Colonic mucosa (tissue), 4 donors: ENCODE data around the gene PLPPR1. TPM values are rescaled to one million over a fixed set of nuclear protein-coding genes. Genes with fewer than 3 reads are reported as not detected.

Experiments used
- DNase-seq: peaks from one replicate; pipeline ENCODE4 v3.0.0-alpha.2; 2020
- H3K27ac ChIP-seq: fragments of 200-600 bp; one replicate; pipeline ENCODE4 v1.8.0; 2021
- H3K27me3 ChIP-seq: fragments of 200-600 bp; one replicate; pipeline ENCODE4 v1.8.0; 2021
- H3K36me3 ChIP-seq: fragments of 200-600 bp; one replicate; pipeline ENCODE4 v1.8.0; 2021
- H3K4me1 ChIP-seq: fragments of 200-600 bp; one replicate; pipeline ENCODE4 v1.8.0; 2021; ENCODE audit warnings: mild to moderate bottlenecking
- H3K4me3 ChIP-seq: fragments of 200-600 bp; one replicate; pipeline ENCODE4 v1.8.0; 2021
- H3K9ac ChIP-seq, 2 donors: one replicate each; pipeline ENCODE4 v1.7.0; 2013; ENCODE audit warnings: control low read depth in 2 of 2, low read depth in 2 of 2, low read length in 2 of 2
- H3K9me3 ChIP-seq: fragments of 200-600 bp; one replicate; pipeline ENCODE4 v1.8.0; 2021
- intact Hi-C: fragments of 100-400 bp; cut with DNase I; formaldehyde crosslinking; loops from one replicate; pipeline ENCODE4 v1.14.1; 2022
- total RNA-seq, 2 donors: library from RNA; stranded (reverse); fragmentation: NEBNext Ultra II Directional in 1 of 2; extraction: Animal tissue kit (Norgen Biotek cat#: 25700) in 1 of 2; gene quantifications; one replicate each; pipeline ENCODE4 v1.2.1, GENCODE V29; 2021
- TF ChIP-seq, protein P1 (sequence below): fragments of 200-600 bp; IDR thresholded peaks from one replicate; pipeline ENCODE4 v1.8.0; 2022; ENCODE audit warnings: antibody characterized with exemption, mild to moderate bottlenecking
- donor health status: healthy.
- donor health status: DM: no; HTN: no; CAD: no.
- donor health status: DM: no; HTN: no; CAD: no.

PLPPR1 gene
- total RNA-seq, 2 donors from 2014 or later, result 0.25 to 0.69 TPM

DNA sequence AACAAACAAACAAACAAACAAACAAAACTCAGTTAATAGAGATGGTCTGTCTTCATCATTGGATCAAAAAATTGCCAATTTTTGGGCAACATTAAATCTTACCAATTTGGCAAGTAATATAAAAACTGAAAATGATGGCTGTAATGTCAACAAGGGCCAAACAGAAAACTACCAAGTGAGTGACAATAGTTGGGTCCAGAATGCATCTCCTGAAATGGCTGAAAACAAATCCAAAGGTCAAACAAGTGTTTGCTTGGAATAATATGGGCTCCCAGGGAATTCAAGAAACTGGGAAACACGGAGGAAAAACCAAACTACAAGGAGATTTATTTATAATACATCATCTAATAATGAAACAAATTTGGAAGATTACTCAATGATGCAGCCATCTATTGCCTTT lies 331.2 kb downstream of the PLPPR1 start:
- H3K4me1 ChIP-seq, result no peaks in the 10 kb centered on the region
- no peak overlapping the region for H3K4me3 ChIP-seq
- no peaks in the 10 kb centered on the region for H3K36me3 ChIP-seq
- H3K9me3 ChIP-seq, result no peaks in the 10 kb centered on the region
- no peak overlapping the region for H3K9ac ChIP-seq
- intact Hi-C loops, result no loop called here
- no peaks in the 10 kb centered on the region for H3K27me3 ChIP-seq
- H3K27ac ChIP-seq, result no peak overlapping the region
- no peak for DNase-seq
- TF ChIP-seq, protein P1, sequence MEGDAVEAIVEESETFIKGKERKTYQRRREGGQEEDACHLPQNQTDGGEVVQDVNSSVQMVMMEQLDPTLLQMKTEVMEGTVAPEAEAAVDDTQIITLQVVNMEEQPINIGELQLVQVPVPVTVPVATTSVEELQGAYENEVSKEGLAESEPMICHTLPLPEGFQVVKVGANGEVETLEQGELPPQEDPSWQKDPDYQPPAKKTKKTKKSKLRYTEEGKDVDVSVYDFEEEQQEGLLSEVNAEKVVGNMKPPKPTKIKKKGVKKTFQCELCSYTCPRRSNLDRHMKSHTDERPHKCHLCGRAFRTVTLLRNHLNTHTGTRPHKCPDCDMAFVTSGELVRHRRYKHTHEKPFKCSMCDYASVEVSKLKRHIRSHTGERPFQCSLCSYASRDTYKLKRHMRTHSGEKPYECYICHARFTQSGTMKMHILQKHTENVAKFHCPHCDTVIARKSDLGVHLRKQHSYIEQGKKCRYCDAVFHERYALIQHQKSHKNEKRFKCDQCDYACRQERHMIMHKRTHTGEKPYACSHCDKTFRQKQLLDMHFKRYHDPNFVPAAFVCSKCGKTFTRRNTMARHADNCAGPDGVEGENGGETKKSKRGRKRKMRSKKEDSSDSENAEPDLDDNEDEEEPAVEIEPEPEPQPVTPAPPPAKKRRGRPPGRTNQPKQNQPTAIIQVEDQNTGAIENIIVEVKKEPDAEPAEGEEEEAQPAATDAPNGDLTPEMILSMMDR, result no peak

DNA sequence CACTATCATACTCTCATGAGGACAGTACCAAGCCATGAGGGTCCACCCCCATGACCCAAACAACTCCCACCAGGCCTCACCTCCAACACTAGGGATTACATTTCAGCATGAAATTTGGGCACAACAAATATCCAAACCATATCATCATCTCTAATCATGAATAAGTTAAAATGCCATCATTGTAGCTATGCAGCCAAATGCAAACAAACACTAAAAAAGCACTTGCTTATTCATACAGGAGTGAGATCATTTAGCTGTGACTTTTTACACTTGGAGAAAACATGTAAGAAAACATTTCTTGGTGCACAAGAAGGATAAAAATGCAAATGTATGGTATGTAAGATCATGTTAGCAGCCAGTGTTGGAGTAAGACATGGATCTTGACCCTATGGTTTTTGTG lies 332.1 kb downstream of the PLPPR1 start:
- no peak for DNase-seq
- Histone ChIP-seq H3K9ac (no peak overlapping the region), H3K27me3 (no peaks in the 10 kb centered on the region), H3K36me3 (no peaks in the 10 kb centered on the region), H3K9me3 (no peaks in the 10 kb centered on the region), H3K27ac (no peak overlapping the region), H3K4me3 (no peak overlapping the region), H3K4me1 (no peaks in the 10 kb centered on the region)
- intact Hi-C loops, result no loop called here
- TF ChIP-seq, protein P1, result no peak

DNA sequence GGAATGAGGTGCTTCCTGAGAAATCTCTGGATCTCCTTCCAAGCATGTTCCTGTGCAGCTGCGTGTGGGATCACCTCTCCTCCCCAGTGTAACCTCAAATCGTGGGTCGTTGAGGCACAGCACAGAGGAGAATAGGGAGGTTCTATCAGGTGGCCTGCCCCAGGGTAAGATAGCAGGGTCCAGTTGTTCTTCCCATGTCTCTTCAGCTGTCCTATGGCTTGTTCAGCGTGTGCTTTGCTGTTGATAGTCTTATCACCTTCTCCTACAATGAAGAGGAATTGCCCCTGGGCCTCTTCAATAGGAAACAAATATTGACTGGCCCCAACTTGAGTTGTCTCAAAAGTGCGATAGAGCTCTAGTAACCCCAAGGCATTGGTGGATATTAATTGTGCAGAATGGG lies 333.9 kb downstream of the PLPPR1 start:
- Histone ChIP-seq H3K27me3 (no peaks in the 10 kb centered on the region), H3K4me3 (no peak overlapping the region), H3K27ac (no peak overlapping the region), H3K36me3 (no peaks in the 10 kb centered on the region), H3K9me3 (no peaks in the 10 kb centered on the region), H3K4me1 (no peaks in the 10 kb centered on the region), H3K9ac (no peak overlapping the region)
- intact Hi-C loops, result no loop called here
- DNase-seq, result no peak
- TF ChIP-seq, protein P1, result no peak

DNA sequence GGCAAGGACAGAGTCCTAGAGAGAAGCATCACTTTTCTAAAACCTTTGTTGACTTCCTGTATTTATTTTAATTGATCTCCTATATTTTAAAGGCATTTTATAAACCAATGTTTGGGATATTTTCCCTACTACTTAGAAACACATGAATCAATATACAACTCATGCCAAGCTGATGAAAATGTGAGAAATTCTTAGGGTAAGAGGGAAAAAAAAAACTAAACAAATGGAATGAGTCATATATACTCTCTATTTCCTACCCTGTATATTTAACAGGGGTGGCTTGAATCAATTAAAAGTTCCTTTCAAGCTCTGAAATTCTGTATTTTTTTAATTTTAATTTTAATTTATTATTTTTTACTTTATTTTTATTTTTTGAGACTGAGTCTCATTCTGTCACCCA lies 336.7 kb downstream of the PLPPR1 start:
- Histone ChIP-seq H3K27me3 (no peaks in the 10 kb centered on the region), H3K9me3 (no peaks in the 10 kb centered on the region), H3K4me3 (no peak overlapping the region), H3K36me3 (no peaks in the 10 kb centered on the region), H3K4me1 (no peaks in the 10 kb centered on the region), H3K9ac (no peak overlapping the region), H3K27ac (no peak overlapping the region)
- intact Hi-C loops, result no loop called here
- DNase-seq, result no peak
- TF ChIP-seq, protein P1, result no peak

DNA sequence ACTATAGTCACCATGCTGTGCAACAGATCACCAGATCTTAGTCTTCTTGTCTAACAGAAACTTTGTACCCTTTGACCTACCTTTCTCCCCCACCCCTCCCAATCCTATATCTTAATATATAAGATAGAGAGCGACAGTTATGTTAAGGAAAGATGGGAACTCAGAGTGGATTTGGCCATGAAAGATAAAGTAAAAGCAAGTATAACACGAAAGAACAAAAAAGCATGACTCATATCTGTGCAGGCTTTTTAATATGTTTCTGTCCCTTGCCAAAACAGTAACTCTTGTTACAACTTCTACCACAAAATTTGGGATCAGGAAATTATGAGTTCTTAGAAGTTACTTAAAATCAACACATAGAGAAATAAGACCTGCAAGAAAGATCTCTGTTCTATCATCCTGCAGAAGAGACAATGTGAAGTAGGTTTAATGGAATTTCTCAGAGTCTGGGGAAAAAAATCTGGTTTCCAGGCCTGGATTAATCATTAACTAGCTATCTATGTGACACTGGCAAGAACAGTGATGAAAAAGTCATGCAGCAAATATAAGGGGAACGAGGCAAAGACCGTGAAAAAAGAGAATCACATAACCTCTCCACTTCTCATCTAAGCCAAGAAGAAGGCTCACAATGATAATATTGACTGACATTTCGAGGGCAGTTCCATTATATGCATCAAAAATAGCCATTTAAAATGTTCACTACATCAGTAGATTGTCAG lies 337.7 kb downstream of the PLPPR1 start:
- no peaks in the 10 kb centered on the region for H3K9me3 ChIP-seq
- no peak overlapping the region for H3K27ac ChIP-seq
- no peaks in the 10 kb centered on the region for H3K27me3 ChIP-seq
- no peak overlapping the region for H3K9ac ChIP-seq
- no peaks in the 10 kb centered on the region for H3K4me1 ChIP-seq
- DNase-seq, result no peak
- intact Hi-C loops, result no loop called here
- H3K36me3 ChIP-seq, result no peaks in the 10 kb centered on the region
- H3K4me3 ChIP-seq, result no peak overlapping the region
- TF ChIP-seq, protein P1, result no peak
